Endothelial cell (in vitro differentiated cells): ENCODE results near the gene UNKL. TPM values are rescaled to one million over a fixed set of nuclear protein-coding genes. Genes with fewer than 3 reads are reported as not detected.

Source experiments
- DNase-seq: peaks from one replicate; pipeline ENCODE4 v3.0.0; 2021; ENCODE audit warnings: low spot score
- H3K27ac Mint-ChIP-seq: one replicate; pipeline ENCODE4 v1.8.0; 2021; ENCODE audit warnings: mixed read lengths, inconsistent platforms; ENCODE audit not compliant: unreplicated experiment
- H3K27me3 Mint-ChIP-seq: one replicate; pipeline ENCODE4 v1.8.0; 2021; ENCODE audit warnings: mild to moderate bottlenecking, moderate library complexity, mixed read lengths, inconsistent platforms; ENCODE audit not compliant: unreplicated experiment
- H3K36me3 Mint-ChIP-seq: one replicate; pipeline ENCODE4 v1.8.0; 2021; ENCODE audit warnings: mild to moderate bottlenecking, low read depth, mixed read lengths, inconsistent platforms; ENCODE audit not compliant: unreplicated experiment
- H3K4me1 Mint-ChIP-seq: one replicate; pipeline ENCODE4 v1.8.0; 2021; ENCODE audit warnings: mild to moderate bottlenecking, mixed read lengths, inconsistent platforms; ENCODE audit not compliant: unreplicated experiment
- H3K4me3 Mint-ChIP-seq: one replicate; pipeline ENCODE4 v1.8.0; 2021; ENCODE audit warnings: mild to moderate bottlenecking, mixed read lengths, inconsistent platforms; ENCODE audit not compliant: unreplicated experiment
- H3K9me3 Mint-ChIP-seq: one replicate; pipeline ENCODE4 v1.8.0; 2021; ENCODE audit warnings: mixed read lengths, inconsistent platforms; ENCODE audit not compliant: unreplicated experiment
- CTCF ChIP-seq: fragments of 200-600 bp; sonication (generic); IDR thresholded peaks from one replicate; pipeline ENCODE4 v1.5.0; 2021; ENCODE audit warnings: antibody characterized with exemption; ENCODE audit not compliant: unreplicated experiment
- total RNA-seq: library from RNA; stranded (reverse); fragmentation: NEBNext Ultra II Directional; extraction: Animal tissue kit (Norgen Biotek cat#: 25700); gene quantifications from one replicate; pipeline ENCODE4 v1.2.1, GENCODE V29; 2021; ENCODE audit not compliant: unreplicated experiment

The UNKL gene
- total RNA-seq, 1 donor from 2014 or later = 30.3 TPM

GRCh38 chr16:1347286-1347855, 67.1 kb downstream of the UNKL start:
- Mint-ChIP-seq H3K27me3 (peaks cover 27% of the 10 kb centered on the region), H3K4me3 (no peak overlapping the region), H3K9me3 (no peaks in the 10 kb centered on the region), H3K36me3 (peaks cover 9% of the 10 kb centered on the region), H3K27ac (no peak overlapping the region), H3K4me1 (peaks cover 20% of the 10 kb centered on the region)
- TF ChIP-seq CTCF = no peak
- no peak for DNase-seq

GRCh38 chr16:1346422-1347285, 67.8 kb downstream of the UNKL start:
- Mint-ChIP-seq H3K27me3 (peaks cover 24% of the 10 kb centered on the region), H3K36me3 (peaks cover 7% of the 10 kb centered on the region), H3K9me3 (no peaks in the 10 kb centered on the region), H3K4me1 (peaks cover 17% of the 10 kb centered on the region), H3K27ac (no peak overlapping the region), H3K4me3 (no peak overlapping the region)
- no peak for TF ChIP-seq CTCF
- DNase-seq = no peak

- peaks cover 14% of the 10 kb centered on the region for H3K4me1 Mint-ChIP-seq
- no peak overlapping the region for H3K4me3 Mint-ChIP-seq
- H3K27me3 Mint-ChIP-seq = peaks cover 20% of the 10 kb centered on the region
- peaks cover 7% of the 10 kb centered on the region for H3K36me3 Mint-ChIP-seq
- no peak overlapping the region for H3K27ac Mint-ChIP-seq
- DNase-seq = no peak
- TF ChIP-seq CTCF = no peak
- no peaks in the 10 kb centered on the region for H3K9me3 Mint-ChIP-seq
These were observed 68.7 kb downstream of the UNKL start for GRCh38 chr16:1345651-1346421.

GRCh38 chr16:1345087-1345486, 69.4 kb downstream of the UNKL start:
- Mint-ChIP-seq H3K27ac (no peak overlapping the region), H3K4me3 (no peak overlapping the region), H3K36me3 (peaks cover 2% of the 10 kb centered on the region), H3K4me1 (peaks cover 6% of the 10 kb centered on the region), H3K27me3 (peaks cover 17% of the 10 kb centered on the region), H3K9me3 (no peaks in the 10 kb centered on the region)
- TF ChIP-seq CTCF = no peak
- no peak for DNase-seq
